ENCODE measurements around the gene FOCAD. TPM values are rescaled to one million over a fixed set of nuclear protein-coding genes. Genes with fewer than 3 reads are reported as not detected.

Gene FOCAD
- total RNA-seq, 1 donor from 2014 or later: 146 TPM

- Histone ChIP-seq H3K27ac (no peak overlapping the region), H3K4me1 (peaks cover 7% of the 10 kb centered on the region), H3K27me3 (no peaks in the 10 kb centered on the region), H2AFZ (replicated peaks) (no peak overlapping the region), H3K36me3 (peaks cover 30% of the 10 kb centered on the region), H3K4me2 (no peak overlapping the region), H3K4me3 (no peak overlapping the region), H3F3A (ENCODE audit: low read depth) (no peaks in the 10 kb centered on the region), H3K79me2 (ENCODE audit: low read depth) (no peaks in the 10 kb centered on the region), H4K20me1 (ENCODE audit: low read depth) (no peaks in the 10 kb centered on the region), H3K9me3 (ENCODE audit: low read depth) (peaks cover 4% of the 10 kb centered on the region), H3K9ac (no peak overlapping the region)
- H3K4me3 Mint-ChIP-seq: no peak overlapping the region
- H3K27me3 Mint-ChIP-seq (ENCODE audit: insufficient read depth, low read depth): peaks cover 2% of the 10 kb centered on the region
- H3K27ac Mint-ChIP-seq: no peak overlapping the region
- no peak for DNase-seq (ENCODE audit: low spot score)
- H3K4me1 Mint-ChIP-seq: no peaks in the 10 kb centered on the region
- peaks cover 3% of the 10 kb centered on the region for H3K9me3 Mint-ChIP-seq
- TF ChIP-seq EZH2 (IDR thresholded peaks at IDR 0.05): no peak
- TF ChIP-seq EZH2phosphoT487 (IDR thresholded peaks at IDR 0.05): no peak
- TF ChIP-seq CTCF (IDR thresholded peaks at IDR 0.05): no peak
- peaks cover 37% of the 10 kb centered on the region for H3K36me3 Mint-ChIP-seq
These were observed 86.9 kb downstream of the FOCAD start for GRCh38 chr9:20770947-20771346.

GRCh38 chr9:20771729-20772128 lies 87.7 kb downstream of the FOCAD start:
- no peak for DNase-seq (ENCODE audit: low spot score)
- Mint-ChIP-seq H3K9me3 (peaks cover 3% of the 10 kb centered on the region), H3K36me3 (peaks cover 31% of the 10 kb centered on the region), H3K27ac (no peak overlapping the region), H3K27me3 (ENCODE audit: insufficient read depth, low read depth) (peaks cover 2% of the 10 kb centered on the region), H3K4me1 (no peaks in the 10 kb centered on the region), H3K4me3 (no peak overlapping the region)
- Histone ChIP-seq H3F3A (ENCODE audit: low read depth) (no peaks in the 10 kb centered on the region), H3K27me3 (no peaks in the 10 kb centered on the region), H2AFZ (replicated peaks) (no peak overlapping the region), H3K4me3 (no peak overlapping the region), H3K27ac (no peak overlapping the region), H3K4me1 (peaks cover 7% of the 10 kb centered on the region), H4K20me1 (ENCODE audit: low read depth) (no peaks in the 10 kb centered on the region), H3K9ac (no peak overlapping the region), H3K9me3 (ENCODE audit: low read depth) (peaks cover 4% of the 10 kb centered on the region), H3K36me3 (peaks cover 24% of the 10 kb centered on the region), H3K79me2 (ENCODE audit: low read depth) (no peaks in the 10 kb centered on the region), H3K4me2 (no peak overlapping the region)
- TF ChIP-seq CTCF (IDR thresholded peaks at IDR 0.05) (no peak), EZH2 (IDR thresholded peaks at IDR 0.05) (no peak), EZH2phosphoT487 (IDR thresholded peaks at IDR 0.05) (no peak)

GRCh38 chr9:20775683-20776082 lies 91.6 kb downstream of the FOCAD start:
- no peaks in the 10 kb centered on the region for H3K27me3 ChIP-seq
- no peak overlapping the region for H3K9ac ChIP-seq
- no peak overlapping the region for H3K4me3 Mint-ChIP-seq
- H3K27ac ChIP-seq: no peak overlapping the region
- H4K20me1 ChIP-seq (ENCODE audit: low read depth): peaks cover under 1% of the 10 kb centered on the region
- peaks cover 2% of the 10 kb centered on the region for H3F3A ChIP-seq (ENCODE audit: low read depth)
- H3K79me2 ChIP-seq (ENCODE audit: low read depth): no peaks in the 10 kb centered on the region
- TF ChIP-seq EZH2 (IDR thresholded peaks at IDR 0.05) (no peak), CTCF (IDR thresholded peaks at IDR 0.05) (no peak), EZH2phosphoT487 (IDR thresholded peaks at IDR 0.05) (no peak)
- H3K9me3 Mint-ChIP-seq: no peaks in the 10 kb centered on the region
- H3K36me3 ChIP-seq: peaks cover 8% of the 10 kb centered on the region
- H3K36me3 Mint-ChIP-seq: peaks cover 18% of the 10 kb centered on the region
- no peak overlapping the region for H2AFZ ChIP-seq (replicated peaks)
- peaks cover 6% of the 10 kb centered on the region for H3K4me1 ChIP-seq
- no peaks in the 10 kb centered on the region for H3K27me3 Mint-ChIP-seq (ENCODE audit: insufficient read depth, low read depth)
- no peak overlapping the region for H3K27ac Mint-ChIP-seq
- H3K9me3 ChIP-seq (ENCODE audit: low read depth): no peaks in the 10 kb centered on the region
- H3K4me1 Mint-ChIP-seq: peaks cover 5% of the 10 kb centered on the region
- H3K4me2 ChIP-seq: no peak overlapping the region
- DNase-seq (ENCODE audit: low spot score): no peak
- H3K4me3 ChIP-seq: no peak overlapping the region

Data from neural progenitor cell (in vitro differentiated cells).